GM19397 (cell line): ENCODE results near the gene FJX1.
A peak's percentile ranks its signal among the peaks of the same experiment; 100 is the strongest.
"Not testable (repeated sequence)": the region's sequence is repeated elsewhere in the genome, so short reads cannot be mapped to it uniquely, and the experiment has no call there.

Experiments
- ATAC-seq: cut with Tn5 transposase; IDR thresholded peaks from one replicate; pipeline ENCODE4 v1.9.1; 2021; ENCODE audit warnings: mild to moderate bottlenecking, moderate library complexity; ENCODE audit not compliant: unreplicated experiment

FJX1 gene

GRCh38 chr11:35629914-35630313 lies 11.7 kb downstream of the FJX1 start:
- ATAC-seq: no peak

DNA sequence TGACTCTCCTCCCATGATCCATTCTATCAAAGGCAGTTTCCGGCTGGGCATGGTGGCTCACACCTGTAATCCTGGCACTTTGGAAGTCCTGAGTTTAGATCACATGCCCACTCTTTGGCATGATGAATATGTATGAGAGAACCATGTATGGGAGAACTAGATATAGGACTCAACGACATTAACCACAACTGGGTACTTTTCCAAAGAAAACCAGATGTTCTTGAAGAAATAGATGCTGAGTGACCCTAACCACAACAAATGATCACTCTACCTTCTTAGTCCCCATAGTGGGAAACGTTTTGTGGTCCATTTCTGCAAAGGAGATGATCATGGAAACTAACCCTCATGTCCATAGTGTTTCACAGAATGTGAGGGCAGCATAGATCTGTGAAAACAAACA lies 13.6 kb downstream of the FJX1 start:
- ATAC-seq: no peak

- no peak for ATAC-seq
Observed at GRCh38 chr11:35632301-35632700, 14.0 kb downstream of the FJX1 start.

DNA sequence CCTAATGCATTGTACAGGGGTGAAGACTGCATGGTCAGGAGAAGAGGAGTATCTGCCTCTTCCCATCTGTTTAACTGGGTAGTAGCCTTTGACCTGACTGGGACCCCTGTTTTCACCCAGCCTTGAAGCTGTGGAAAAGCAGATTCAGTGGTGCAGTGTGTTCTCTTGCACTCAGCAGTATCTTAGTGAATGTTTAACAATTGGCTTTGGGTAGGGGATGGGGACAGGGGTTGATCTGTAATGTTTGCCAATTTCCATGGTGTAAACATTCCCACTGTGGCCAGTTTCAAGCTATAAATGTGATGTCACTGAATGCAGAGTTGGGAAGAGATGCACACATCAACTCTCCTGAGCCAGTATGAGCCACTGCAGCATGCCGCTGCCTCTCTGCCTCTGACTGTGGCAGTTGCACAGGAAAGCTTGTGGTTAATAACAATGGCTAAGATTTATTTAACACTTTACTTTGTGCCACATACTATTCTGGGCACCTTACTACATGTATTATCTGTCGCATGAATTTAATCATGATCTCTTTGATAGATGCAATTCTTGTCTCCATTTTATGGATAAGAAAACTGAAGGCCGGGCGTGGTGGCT lies 15.7 kb downstream of the FJX1 start:
- ATAC-seq: no peak

GRCh38 chr11:35635933-35636332 lies 17.7 kb downstream of the FJX1 start:
- no peak for ATAC-seq

GRCh38 chr11:35639591-35640179 lies 21.4 kb downstream of the FJX1 start:
- no peak for ATAC-seq

- ATAC-seq: no peak
Observed at GRCh38 chr11:35641171-35641897, 23.1 kb downstream of the FJX1 start.

DNA sequence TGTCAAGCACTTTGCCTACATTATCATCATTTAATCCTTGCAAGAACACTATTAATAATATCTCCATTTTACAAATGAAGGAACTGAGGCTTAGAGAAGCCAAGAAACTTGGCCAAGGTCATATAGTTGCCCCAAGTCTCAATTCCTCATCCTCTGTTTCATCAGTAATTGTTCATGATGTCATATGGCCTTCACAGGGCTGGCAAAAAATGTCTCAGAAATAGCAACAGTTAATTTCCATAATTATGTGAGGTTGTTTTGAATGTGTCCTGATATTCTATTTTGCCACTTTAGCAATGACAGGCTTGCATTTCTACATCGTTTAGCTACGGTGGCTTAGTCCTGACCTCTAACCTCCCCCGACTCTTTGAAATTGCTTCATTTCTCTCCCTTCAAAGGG lies 23.7 kb downstream of the FJX1 start:
- ATAC-seq: no peak

DNA sequence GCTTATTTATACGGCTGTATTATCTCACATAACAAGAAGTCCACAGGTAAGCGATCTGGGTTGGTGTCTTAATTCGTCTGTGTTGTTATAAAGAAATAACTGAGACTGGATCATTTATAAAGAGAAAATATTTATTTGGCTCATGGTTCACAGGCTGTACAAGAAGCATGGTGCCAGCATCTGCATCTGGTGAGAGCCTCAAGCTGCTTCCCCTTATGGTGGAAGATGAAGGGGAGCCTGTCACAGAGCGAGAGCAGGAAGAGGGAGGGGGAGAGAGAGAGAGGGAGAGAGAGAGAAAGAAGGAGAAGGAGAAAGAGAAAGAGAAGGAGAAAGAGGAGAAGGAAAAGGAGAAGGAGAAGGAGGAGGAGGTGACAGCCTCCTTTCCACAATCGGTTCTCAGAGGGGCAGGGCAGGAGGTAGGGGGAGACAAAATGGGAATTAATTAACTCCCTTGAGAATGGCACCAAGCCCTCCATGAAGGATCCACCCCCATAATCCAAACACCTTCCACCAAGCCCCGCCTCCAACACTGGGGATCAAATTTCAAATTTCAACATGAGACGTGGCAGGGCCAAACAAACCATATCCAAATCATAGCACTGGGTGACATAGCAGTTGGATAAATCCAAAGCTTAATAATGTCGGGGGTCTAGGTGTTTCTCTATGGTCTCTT lies 29.3 kb downstream of the FJX1 start:
- no peak for ATAC-seq

- ATAC-seq: no peak
Observed at GRCh38 chr11:35650006-35650405, 31.7 kb downstream of the FJX1 start.

GRCh38 chr11:35650467-35650866 lies 32.2 kb downstream of the FJX1 start:
- no peak for ATAC-seq

DNA sequence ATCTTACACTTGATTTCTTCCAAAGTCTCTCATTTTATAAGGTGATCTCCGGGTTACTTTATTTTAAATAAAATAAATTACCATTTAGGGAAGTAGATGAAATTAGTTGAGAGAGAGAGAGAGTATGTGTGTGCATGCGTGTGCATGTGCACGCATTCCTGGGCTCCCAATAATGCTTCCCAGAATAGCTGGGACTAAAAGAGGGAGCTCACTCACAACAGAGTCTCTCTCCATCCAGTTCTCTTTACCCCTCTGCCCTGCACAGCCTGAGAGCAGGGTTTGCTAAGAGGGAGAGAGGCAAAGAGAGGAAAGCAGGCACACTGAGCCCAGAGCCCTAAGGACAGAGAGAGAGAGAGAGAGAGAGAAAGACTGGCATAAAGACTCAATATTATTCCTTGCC lies 33.0 kb downstream of the FJX1 start:
- no peak for ATAC-seq

- not testable (repeated sequence) for ATAC-seq
Observed at GRCh38 chr11:35652786-35653185, 34.5 kb downstream of the FJX1 start.

DNA sequence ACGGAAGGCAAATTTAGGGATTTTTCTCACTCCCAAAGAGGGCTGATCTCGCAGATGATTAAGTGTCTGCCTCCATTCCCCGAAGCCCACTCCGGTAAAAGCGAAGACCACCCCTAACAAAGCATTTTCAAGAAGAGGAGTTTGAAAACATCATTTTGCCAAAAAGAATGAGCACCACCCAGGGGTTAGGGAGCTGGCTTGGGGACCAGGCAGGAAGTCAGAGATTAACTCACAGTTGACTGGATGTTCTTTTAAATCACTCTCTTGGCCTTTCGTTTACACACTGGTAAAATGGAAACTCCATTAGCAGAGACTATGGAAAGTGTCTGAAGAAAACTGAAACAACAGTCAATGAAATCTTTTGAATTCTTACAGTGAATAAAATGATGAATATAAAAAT lies 36.5 kb downstream of the FJX1 start:
- ATAC-seq: no peak

DNA sequence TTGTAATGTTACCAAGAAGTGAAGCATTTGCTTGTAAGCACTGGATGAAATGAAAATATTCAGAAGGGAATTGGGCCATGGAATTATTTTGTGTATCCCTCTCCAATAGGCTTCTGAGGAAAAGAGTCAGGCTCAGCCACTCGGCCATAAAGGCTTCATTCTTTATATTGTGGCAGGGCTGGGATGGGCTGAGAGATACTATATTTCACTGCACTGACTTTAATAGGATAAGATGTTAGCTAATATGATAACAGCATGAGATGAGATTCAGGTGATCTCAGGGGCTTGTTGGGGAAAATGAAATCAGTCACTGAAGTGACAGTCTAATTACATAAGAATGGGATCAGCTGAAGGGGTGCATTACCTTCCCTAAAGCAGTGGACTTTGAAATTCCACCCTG lies 37.0 kb downstream of the FJX1 start:
- ATAC-seq: no peak

- no peak for ATAC-seq
Observed at GRCh38 chr11:35655856-35656255, 37.6 kb downstream of the FJX1 start.

GRCh38 chr11:35658020-35658948 lies 40.0 kb downstream of the FJX1 start:
- ATAC-seq: no peak

GRCh38 chr11:35661534-35661933 lies 43.3 kb downstream of the FJX1 start:
- no peak for ATAC-seq

DNA sequence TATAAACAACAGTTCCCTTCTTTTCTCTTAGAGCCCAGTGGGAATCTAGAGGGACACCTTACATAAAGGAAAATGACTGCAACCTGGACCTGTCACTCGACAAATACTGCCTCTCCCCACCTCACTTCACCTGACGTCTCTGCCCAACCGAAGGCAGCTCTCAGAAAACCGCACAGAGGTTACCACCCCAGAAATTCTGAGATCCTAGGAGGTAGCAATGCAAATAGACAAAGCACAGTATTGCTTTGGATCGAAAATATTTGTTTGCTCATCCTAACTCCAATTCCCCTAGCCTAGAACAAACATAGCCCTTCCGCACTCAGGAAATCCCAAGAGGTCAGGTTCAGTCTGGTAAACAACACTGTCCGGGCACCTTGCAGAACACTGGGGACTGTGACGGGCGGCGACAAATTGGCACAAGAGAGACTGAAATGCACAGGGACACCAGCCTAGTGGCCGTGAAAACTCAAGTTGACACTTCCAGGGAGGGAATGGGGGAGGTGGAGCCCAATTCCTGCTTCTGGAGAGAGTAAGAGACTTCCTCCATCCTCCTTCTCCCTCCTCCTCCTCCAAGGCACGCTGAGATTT lies 43.9 kb downstream of the FJX1 start:
- ATAC-seq: peak; percentile 35

DNA sequence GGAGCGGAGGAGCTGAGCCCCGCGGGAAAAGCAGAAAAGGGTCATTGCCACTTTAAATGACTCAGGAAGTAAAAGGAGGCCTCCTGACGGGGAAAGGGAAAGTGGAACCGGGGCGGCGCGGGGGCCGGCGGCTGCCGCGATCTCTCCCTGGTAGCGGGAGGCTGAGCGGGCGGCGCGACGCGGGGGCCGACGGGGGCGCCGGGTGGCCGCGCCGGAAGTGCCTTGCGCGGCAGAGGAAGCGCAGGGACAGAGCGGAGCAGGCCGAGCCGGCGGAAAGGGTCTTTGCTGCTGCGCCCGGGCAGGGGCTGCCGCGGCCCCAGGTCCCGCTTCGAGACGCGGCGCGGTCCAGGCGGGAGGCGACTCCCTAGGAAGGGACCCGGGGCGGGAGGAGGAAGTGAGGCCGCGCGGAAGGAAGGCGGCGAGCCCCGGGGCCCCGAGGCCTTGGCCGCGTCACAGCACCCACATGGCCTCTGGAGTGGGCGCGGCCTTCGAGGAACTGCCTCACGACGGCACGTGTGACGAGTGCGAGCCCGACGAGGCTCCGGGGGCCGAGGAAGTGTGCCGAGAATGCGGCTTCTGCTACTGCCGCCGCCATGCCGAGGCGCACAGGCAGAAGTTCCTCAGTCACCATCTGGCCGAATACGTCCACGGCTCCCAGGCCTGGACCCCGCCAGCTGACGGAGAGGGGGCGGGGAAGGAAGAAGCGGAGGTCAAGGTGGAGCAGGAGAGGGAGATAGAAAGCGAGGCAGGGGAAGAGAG lies 44.6 kb downstream of the FJX1 start, which contains the start of gene TRIM44:
Gene TRIM44 (plus strand): TSS at position 127 of the 759 bp plus-strand sequence. CDS start 337 bp downstream, at position 464.
- ATAC-seq: peak; percentile 91
